ENCODE measurements around the gene TARM1. TPM values are rescaled to one million over a fixed set of nuclear protein-coding genes. Genes with fewer than 3 reads are reported as not detected.

TARM1 gene
- total and polyA plus RNA-seq, 2 experiments from 2014 or later, result not detected

DNA sequence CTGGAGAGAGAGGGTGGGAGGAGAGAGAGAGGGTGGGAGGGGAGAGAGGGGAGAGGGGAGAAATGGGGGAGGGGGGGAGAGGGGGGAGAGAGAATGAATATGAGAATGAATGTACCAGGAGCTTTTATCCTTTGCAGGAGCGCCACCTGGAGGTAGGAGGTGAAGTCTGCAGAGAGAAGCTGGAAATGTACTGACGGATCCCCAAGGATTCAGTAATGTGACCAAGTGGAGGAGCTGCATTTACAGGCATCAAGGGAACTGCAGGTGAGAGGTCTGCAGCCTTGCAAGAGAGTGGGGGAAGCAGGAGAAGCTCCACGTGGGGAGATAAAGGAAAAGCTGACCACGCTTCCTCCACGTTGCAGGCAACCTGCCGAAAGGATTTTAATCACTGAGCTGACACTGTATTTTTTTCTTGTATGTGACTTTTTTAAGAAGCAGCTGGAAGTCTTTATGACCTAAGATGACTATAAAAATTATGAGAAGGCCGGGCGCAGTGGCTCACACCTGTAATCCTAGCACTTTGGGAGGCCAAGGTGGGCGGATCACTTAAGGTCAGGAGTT lies 51.2 kb downstream of the TARM1 start:
- Mint-ChIP-seq H3K4me1 (peaks cover 22% of the 10 kb centered on the region), H3K4me3 (no peak overlapping the region), H3K9me3 (no peaks in the 10 kb centered on the region), H3K27me3 (ENCODE audit: insufficient read depth, low read depth, poor library complexity) (peaks cover 3% of the 10 kb centered on the region), H3K27ac (peak overlapping the region; percentile 23; the same call in 1 of the 2 replicates), H3K36me3 (ENCODE audit: low read depth) (no peaks in the 10 kb centered on the region)
- Histone ChIP-seq H3K36me3 (ENCODE audit: insufficient read depth) (no peaks in the 10 kb centered on the region), H2AFZ (no peak overlapping the region), H3F3A (replicated peaks; ENCODE audit: low read depth) (peaks cover 11% of the 10 kb centered on the region), H3K79me2 (replicated peaks; ENCODE audit: insufficient read depth) (no peaks in the 10 kb centered on the region), H4K20me1 (replicated peaks; ENCODE audit: insufficient read depth) (no peaks in the 10 kb centered on the region), H3K4me3 (no peak overlapping the region), H3K9me2 (ENCODE audit: insufficient read depth) (no peaks in the 10 kb centered on the region), H3K27ac (ENCODE audit: low read depth) (0 out of 2 replicates have a peak overlapping the region, but pooled peaks have one; percentile 0), H3K4me1 (ENCODE audit: insufficient read depth) (peaks cover 7% of the 10 kb centered on the region), H3K27me3 (ENCODE audit: insufficient read depth) (no peaks in the 10 kb centered on the region), H3K4me2 (no peak overlapping the region; the same call in 1 of the 2 replicates)
- TF ChIP-seq CTCF (conservative IDR thresholded peaks at IDR 0.05; ENCODE audit: low read depth in 2 of 2) (peak; percentile 72 to 88), ZNF114 (CRISPR knock-in tag; IDR thresholded peaks at IDR 0.05) (no peak)
- ATAC-seq (peak; percentile 96), DNase-seq (ENCODE audit: low spot score) (peak; percentile 95)

GRCh38 chr19:54029301-54029700 lies 51.9 kb downstream of the TARM1 start:
- no peaks in the 10 kb centered on the region for H3K27me3 ChIP-seq (ENCODE audit: insufficient read depth)
- H3F3A ChIP-seq (replicated peaks; ENCODE audit: low read depth), result peaks cover 5% of the 10 kb centered on the region
- H3K4me2 ChIP-seq, result no peak overlapping the region
- Mint-ChIP-seq H3K4me1 (peaks cover 17% of the 10 kb centered on the region), H3K27ac (no peak overlapping the region), H3K9me3 (no peaks in the 10 kb centered on the region), H3K27me3 (ENCODE audit: insufficient read depth, low read depth, poor library complexity) (peaks cover under 1% of the 10 kb centered on the region), H3K4me3 (no peak overlapping the region), H3K36me3 (ENCODE audit: low read depth) (no peaks in the 10 kb centered on the region)
- no peaks in the 10 kb centered on the region for H3K36me3 ChIP-seq (ENCODE audit: insufficient read depth)
- TF ChIP-seq ZNF114 (CRISPR knock-in tag; IDR thresholded peaks at IDR 0.05) (no peak), POLR2AphosphoS5 (IDR thresholded peaks at IDR 0.05; ENCODE audit: low read depth) (no peak), EZH2 (IDR thresholded peaks at IDR 0.05; ENCODE audit: low read depth, unreplicated experiment) (no peak), NANOG (IDR thresholded peaks at IDR 0.05; ENCODE audit: borderline replicate concordance) (no peak), STAT1 (IDR thresholded peaks at IDR 0.05; ENCODE audit: unreplicated experiment) (no peak), REST (IDR thresholded peaks at IDR 0.05; ENCODE audit: unreplicated experiment) (no peak), EZH2phosphoT487 (IDR thresholded peaks at IDR 0.05; ENCODE audit: unreplicated experiment) (no peak)
- no peaks in the 10 kb centered on the region for H3K9me2 ChIP-seq (ENCODE audit: insufficient read depth)
- no peaks in the 10 kb centered on the region; the same call in 1 of the 2 replicates for H3K4me1 ChIP-seq (ENCODE audit: insufficient read depth)
- H3K79me2 ChIP-seq (replicated peaks; ENCODE audit: insufficient read depth), result no peaks in the 10 kb centered on the region
- H3K4me3 ChIP-seq, result no peak overlapping the region
- no peak for ATAC-seq
- no peak overlapping the region for H3K27ac ChIP-seq (ENCODE audit: low read depth)
- H2AFZ ChIP-seq, result no peak overlapping the region
- H4K20me1 ChIP-seq (replicated peaks; ENCODE audit: insufficient read depth), result no peaks in the 10 kb centered on the region
- DNase-seq (ENCODE audit: low spot score), result no peak

All from GM23338 (cell line).